A549 (cell line): ENCODE data around the gene HEG1. TPM values are rescaled to one million over a fixed set of nuclear protein-coding genes. Genes with fewer than 3 reads are reported as not detected.

Source experiments
- ATAC-seq, 2 experiments: fragments of 200-7000 bp in 1 of 2; fragments of >200 bp in 1 of 2; cut with Nextera tagmentation in 1 of 2; cut with Tn5 transposase in 1 of 2; 3 replicates each; pipeline versions ENCODE4 v1.8.0 to v1.9.1; 2018 to 2020; ENCODE audit warnings: mild to moderate bottlenecking in 1 of 2, moderate library complexity in 1 of 2
- CTCF ChIA-PET: fragments of 300-600 bp; sonication (Branson Sonifier 250); formaldehyde crosslinking; extraction: SDS; loops from one replicate; lab custom pipeline; 2021; ENCODE audit warnings: antibody characterized with exemption, inconsistent platforms; lab: Yijun Ruan, JAX
- POLR2A ChIA-PET: fragments of 350-600 bp; formaldehyde crosslinking; extraction: SDS; loops from one replicate; lab custom pipeline; 2021; ENCODE audit warnings: antibody characterized with exemption, inconsistent platforms; lab: Yijun Ruan, JAX
- DNase-seq, 2 experiments: peaks; one replicate each; pipeline versions ENCODE4 v3.0.0 to v3.0.0-alpha.2; 2011 to 2016; ENCODE audit warnings: low read depth in 1 of 2, low spot score in 1 of 2
- FAIRE-seq: peaks from 2 replicates; lab custom pipeline; 2011; peaks lifted over from hg19 to GRCh38; lab: Jason Lieb, UNC
- H3K27ac ChIP-seq, 2 experiments: fragments of >200 bp; sonication (Bioruptor Twin); formaldehyde crosslinking; 3 replicates each; pipeline ENCODE4 v1.5.1; 2016 to 2017
- H3K4me1 ChIP-seq: fragments of >200 bp; sonication (Bioruptor Twin); formaldehyde crosslinking; 3 replicates; pipeline ENCODE4 v1.6.1; 2016
- H3K4me2 ChIP-seq: fragments of >200 bp; sonication (Bioruptor Twin); formaldehyde crosslinking; 3 replicates; pipeline ENCODE4 v1.6.1; 2016
- H3K4me3 ChIP-seq: fragments of >200 bp; sonication (Bioruptor Twin); formaldehyde crosslinking; 3 replicates; pipeline ENCODE4 v1.5.1; 2016
- H3K9me3 ChIP-seq: fragments of >200 bp; sonication (Bioruptor Twin); formaldehyde crosslinking; 3 replicates; pipeline ENCODE4 v1.6.1; 2016
- ATOH8 ChIP-seq: fragments of 250-450 bp; sonication (Bioruptor Pico); IDR thresholded peaks from 2 replicates; pipeline ENCODE4 v1.5.0; 2020; ENCODE audit warnings: low read depth, mild to moderate bottlenecking, moderate library complexity
- BHLHE40 ChIP-seq: IDR thresholded peaks from 2 replicates; pipeline ENCODE4 v1.6.1; 2012; ENCODE audit warnings: low read depth, low read length, inconsistent platforms
- FOSL2 ChIP-seq, 2 experiments: fragments of 450-650 bp in 1 of 2; fragments of >200 bp in 1 of 2; sonication (Bioruptor Twin) in 1 of 2; formaldehyde crosslinking; IDR thresholded peaks; 2 replicates each; pipeline versions ENCODE4 v1.5.0 to v1.6.1; 2016 to 2020; ENCODE audit warnings: mild to moderate bottlenecking in 1 of 2, moderate library complexity in 1 of 2
- HMGXB4 ChIP-seq: fragments of 250-450 bp; sonication (Bioruptor Pico); IDR thresholded peaks from 2 replicates; pipeline ENCODE4 v1.5.0; 2021; ENCODE audit warnings: mild to moderate bottlenecking, moderate library complexity, borderline replicate concordance
- HOXB5 ChIP-seq: fragments of 250-450 bp; sonication (Bioruptor Pico); IDR thresholded peaks from 2 replicates; pipeline ENCODE4 v1.5.0; 2020; ENCODE audit warnings: mild to moderate bottlenecking, moderate library complexity
- JUN ChIP-seq, 2 experiments: fragments of >200 bp; sonication (Bioruptor Twin); formaldehyde crosslinking; IDR thresholded peaks; 2 replicates in 1 of 2; 3 replicates in 1 of 2; pipeline ENCODE4 v1.6.1; 2016 to 2017
- MAFK ChIP-seq: fragments of 450-650 bp; IDR thresholded peaks from 2 replicates; pipeline ENCODE4 v1.6.1; 2014; ENCODE audit not compliant: partially characterized antibody
- MAX ChIP-seq: IDR thresholded peaks from 2 replicates; pipeline ENCODE4 v1.6.1; 2012
- MAZ ChIP-seq: fragments of 150-350 bp; IDR thresholded peaks from 2 replicates; pipeline ENCODE4 v1.6.1; 2014; ENCODE audit warnings: antibody characterized with exemption, low read depth, low read length, borderline replicate concordance
- MYC ChIP-seq: IDR thresholded peaks from 2 replicates; pipeline ENCODE4 v1.6.1; 2012; ENCODE audit warnings: mild to moderate bottlenecking, inconsistent platforms, low read length, improper control_type of control experiment, borderline replicate concordance
- NFE2L2 ChIP-seq: fragments of 150-350 bp; conservative IDR thresholded peaks from 2 replicates; pipeline ENCODE4 v1.6.1; 2014; ENCODE audit warnings: low read length
- POLR2A ChIP-seq: IDR thresholded peaks from 2 replicates; pipeline ENCODE4 v1.6.1; 2012; ENCODE audit warnings: mild to moderate bottlenecking, low read length
- RAD21 ChIP-seq, 2 experiments: fragments of >200 bp in 1 of 2; sonication (Bioruptor Twin) in 1 of 2; formaldehyde crosslinking in 1 of 2; IDR thresholded peaks in 1 of 2; conservative IDR thresholded peaks in 1 of 2; 2 replicates in 1 of 2; 3 replicates in 1 of 2; pipeline ENCODE4 v1.6.1; 2012 to 2018; ENCODE audit warnings: inconsistent platforms in 1 of 2
- REST ChIP-seq: fragments of 200-600 bp; sonication (generic); IDR thresholded peaks from 2 replicates; pipeline ENCODE4 v1.6.1; 2016; ENCODE audit warnings: antibody characterized with exemption, mild to moderate bottlenecking, moderate library complexity
- RFX5 ChIP-seq: fragments of 450-650 bp; IDR thresholded peaks from 2 replicates; pipeline ENCODE4 v1.7.1; 2014; ENCODE audit warnings: antibody characterized with exemption, mild to moderate bottlenecking, moderate library complexity
- ZC3H11A ChIP-seq: fragments of 450-650 bp; IDR thresholded peaks from 2 replicates; pipeline ENCODE4 v1.6.1; 2014; ENCODE audit warnings: antibody characterized with exemption, mild to moderate bottlenecking
- ZFP36 ChIP-seq: fragments of 450-650 bp; IDR thresholded peaks from 2 replicates; pipeline ENCODE4 v1.6.1; 2014; ENCODE audit warnings: borderline replicate concordance; ENCODE audit not compliant: partially characterized antibody
- ZNF302 ChIP-seq: fragments of 250-450 bp; sonication (Bioruptor Pico); IDR thresholded peaks from 2 replicates; pipeline ENCODE4 v1.9.0; 2021; ENCODE audit warnings: inconsistent platforms, mild to moderate bottlenecking, moderate library complexity
- whole genome bisulfite sequencing: methylation state at CpG from one replicate; pipeline ENCODE4 v1.1.6; 2017; ENCODE audit errors: missing lambda C conversion rate; 5-methylcytosine and 5-hydroxymethylcytosine counted together
- polyA plus RNA-seq, 4 experiments: library from polyadenylated mRNA; depleted of rRNA in 3 of 4; stranded (reverse); fragments of >200 nt; fragmentation: RNase III in 1 of 4; extraction: RNeasy Plus Mini Kit Qiagen cat#74134 plus additional on column Dnase treatment in 1 of 4; gene quantifications; 2 replicates in 3 of 4; 3 replicates in 1 of 4; pipeline ENCODE4 v1.2.3, GENCODE V29; 2011 to 2017

The HEG1 gene
- polyA plus RNA-seq, 2 of the 4 experiments (the other 2 are of a cell fraction) = 5.4 to 5.6 TPM

GRCh38 chr3:125051205-125051604 lies 4.6 kb downstream of the HEG1 start:
- ChIA-PET CTCF (no interaction called here), POLR2A (no interaction called here)
- DNase-seq (no peak), ATAC-seq (no peak), FAIRE-seq (no peak)
- no peak overlapping the region for H3K4me2 ChIP-seq
- H3K4me3 ChIP-seq = no peak overlapping the region
- no peaks in the 10 kb centered on the region for H3K9me3 ChIP-seq
- no peak overlapping the region for H3K27ac ChIP-seq
- 86% methylated on average over 7 of the region's 7 CpGs for WGBS
- TF ChIP-seq REST = no peak
- TF ChIP-seq BHLHE40 = no peak
- peaks cover 22% of the 10 kb centered on the region for H3K4me1 ChIP-seq

GRCh38 chr3:125050488-125051090 lies 5.2 kb downstream of the HEG1 start:
- Histone ChIP-seq H3K4me3 (no peak overlapping the region), H3K4me1 (peaks cover 22% of the 10 kb centered on the region), H3K9me3 (no peaks in the 10 kb centered on the region), H3K4me2 (no peak overlapping the region), H3K27ac (no peak overlapping the region)
- WGBS = 92% methylated on average over 6 of the region's 6 CpGs
- DNase-seq = no peak
- CTCF ChIA-PET = no interaction called here
- POLR2A ChIA-PET = no interaction called here
- FAIRE-seq = no peak
- no peak for ATAC-seq
- TF ChIP-seq NFE2L2 (no peak), RAD21 (conservative IDR thresholded peaks at IDR 0.05 in 1 of 2, IDR thresholded peaks at IDR 0.05 in 1 of 2) (no peak), POLR2A (no peak), ZC3H11A (no peak), JUN (IDR thresholded peaks at IDR 0.05) (no peak), MAZ (no peak), RFX5 (no peak), ATOH8 (CRISPR knock-in tag) (no peak), MYC (no peak), FOSL2 (IDR thresholded peaks at IDR 0.05) (no peak), FOSL2 (CRISPR knock-in tag; IDR thresholded peaks at IDR 0.05) (no peak), MAFK (no peak), HOXB5 (no peak), ZFP36 (no peak), MAX (no peak)

GRCh38 chr3:125048282-125048681 lies 7.5 kb downstream of the HEG1 start:
- WGBS = 87% methylated on average over 3 of the region's 3 CpGs
- H3K9me3 ChIP-seq = no peaks in the 10 kb centered on the region
- TF ChIP-seq MYC (no peak), HMGXB4 (CRISPR knock-in tag) (no peak), ZC3H11A (no peak), ZNF302 (CRISPR knock-in tag) (no peak)
- no peak overlapping the region for H3K27ac ChIP-seq
- ChIA-PET CTCF (interaction anchor here (1.0 to 1.2 kb wide), 2 partner anchors 52 to 53 kb away, joined by 3 to 4 read pairs; no protein-coding TSS in a partner anchor), POLR2A (no interaction called here)
- FAIRE-seq = no peak
- no peak overlapping the region for H3K4me3 ChIP-seq
- H3K4me2 ChIP-seq = no peak overlapping the region
- DNase-seq = no peak
- H3K4me1 ChIP-seq = peaks cover 17% of the 10 kb centered on the region
- ATAC-seq = no peak
